Spleen (tissue), 11 donors: ENCODE measurements around the gene PHF20. TPM values are rescaled to one million over a fixed set of nuclear protein-coding genes. Genes with fewer than 3 reads are reported as not detected.
A peak's percentile ranks its signal among the peaks of the same experiment; 100 is the strongest.

Experiments
- DNase-seq: peaks from one replicate; pipeline ENCODE4 v3.0.0-alpha.2; 2020
- H3K27ac ChIP-seq, 8 donors: fragments of 200-600 bp; sonication (generic) in 7 of 8; 1 replicate in 4 of 8; 2 replicates in 4 of 8; pipeline versions ENCODE4 v1.5.0 to v1.8.0; 2016 to 2021; ENCODE audit warnings: inconsistent platforms in 4 of 8, mild to moderate bottlenecking in 4 of 8, moderate library complexity in 1 of 8
- H3K27me3 ChIP-seq, 7 donors: fragments of 200-600 bp; sonication (generic) in 6 of 7; replicated peaks in 1 of 7; 1 replicate in 4 of 7; 2 replicates in 3 of 7; pipeline versions ENCODE4 v1.5.0 to v1.8.0; 2016 to 2021; ENCODE audit warnings: inconsistent platforms in 3 of 7, mild to moderate bottlenecking in 1 of 7
- H3K36me3 ChIP-seq, 6 donors: fragments of 200-600 bp; sonication (generic) in 5 of 6; 1 replicate in 4 of 6; 2 replicates in 2 of 6; pipeline versions ENCODE4 v1.5.0 to v1.8.0; 2016 to 2021; ENCODE audit warnings: inconsistent platforms in 2 of 6
- H3K4me1 ChIP-seq, 6 donors: fragments of 200-600 bp; sonication (generic) in 5 of 6; 1 replicate in 3 of 6; 2 replicates in 3 of 6; pipeline versions ENCODE4 v1.5.0 to v1.8.0; 2016 to 2021; ENCODE audit warnings: inconsistent platforms in 3 of 6
- H3K4me3 ChIP-seq, 8 donors: fragments of 200-600 bp; sonication (generic) in 7 of 8; 1 replicate in 4 of 8; 2 replicates in 4 of 8; pipeline versions ENCODE4 v1.5.0 to v1.8.0; 2016 to 2021; ENCODE audit warnings: inconsistent platforms in 4 of 8, mild to moderate bottlenecking in 4 of 8, moderate library complexity in 2 of 8
- H3K9me3 ChIP-seq, 8 donors: fragments of 200-600 bp; sonication (generic) in 7 of 8; 1 replicate in 4 of 8; 2 replicates in 4 of 8; pipeline versions ENCODE4 v1.5.0 to v1.8.0; 2016 to 2021; ENCODE audit warnings: inconsistent platforms in 4 of 8
- CTCF ChIP-seq, 11 experiments: fragments of 200-600 bp in 7 of 11; fragments of 450-650 bp in 4 of 11; sonication (generic) in 4 of 11; IDR thresholded peaks in 8 of 11; conservative IDR thresholded peaks in 3 of 11; 1 replicate in 7 of 11; 2 replicates in 4 of 11; pipeline versions ENCODE4 v1.4.0 to v1.8.0; 2016 to 2021; ENCODE audit warnings: antibody characterized with exemption in 11 of 11, inconsistent platforms in 4 of 11, mild to moderate bottlenecking in 1 of 11
- POLR2A ChIP-seq, 3 donors: fragments of 450-650 bp; IDR thresholded peaks; one replicate each; pipeline ENCODE4 v1.5.1; 2017; ENCODE audit warnings: antibody characterized with exemption in 3 of 3, mild to moderate bottlenecking in 1 of 3
- POLR2AphosphoS5 ChIP-seq, 3 donors: sonication (generic); formaldehyde crosslinking; IDR thresholded peaks; one replicate each; pipeline ENCODE4 v1.5.1; 2017; ENCODE audit warnings: antibody characterized with exemption in 3 of 3
- WGBS, 5 donors: extraction: QIAGEN DNeasy Blood & Tissue Kit in 3 of 5; methylation state at CpG; one replicate each; pipeline versions ENCODE4 v1.1.5 to v1.1.7; 2013 to 2018; 5-methylcytosine and 5-hydroxymethylcytosine counted together
- intact Hi-C: fragments of 100-400 bp; cut with DNase I; formaldehyde crosslinking; loops from one replicate; pipeline ENCODE4 v1.15.0; 2023; ENCODE audit warnings: low total_unique reads
- polyA plus RNA-seq, 3 donors: library from polyadenylated mRNA; stranded (reverse); fragments of 200-250 nt; gene quantifications; one replicate each; pipeline ENCODE4 v1.2.1, GENCODE V29; 2013
- total RNA-seq, 7 donors: library from RNA; depleted of rRNA in 3 of 7; stranded (reverse); fragments of >200 nt in 3 of 7; fragmentation: NEBNext Ultra II Directional in 4 of 7; extraction: Animal tissue kit (Norgen Biotek cat#: 25700) in 4 of 7; gene quantifications; one replicate each; pipeline versions ENCODE4 v1.1.0 to v1.2.1, GENCODE V29; 2016 to 2021
- donor health status: healthy with polysubstance abuse.
- donor health status: DM: no; HTN: no; CAD: no; lungs with moderate emphysema.
- donor health status: DM: no; HTN: no; CAD: no.
- donor health status: Bipolar disorder and iron deficiency.
- donor health status: healthy.
- donor health status: DM: no; HTN: no; CAD: no.
- donor health status: DM: yes; HTN: yes; CAD: no.

PHF20 gene
- total and polyA plus RNA-seq, 10 donors, result 40.0 to 89.9 (median 57.4) TPM

GRCh38 chr20:35791821-35792220 lies 20.0 kb downstream of the PHF20 start:
- intact Hi-C loops, result no loop called here
- peaks cover 3 to 73% (median 38%) of the 10 kb centered on the region in 6 donors for H3K4me1 ChIP-seq
- H3K27ac ChIP-seq, result peak overlapping the region in 7 of 8 donors; percentile 2 to 80 (median 67)
- H3K4me3 ChIP-seq, result no peak overlapping the region
- no peaks in the 10 kb centered on the region for H3K27me3 ChIP-seq
- H3K9me3 ChIP-seq, result no peaks in the 10 kb centered on the region
- TF ChIP-seq CTCF (IDR thresholded peaks at IDR 0.05 in 8 of 11, conservative IDR thresholded peaks at IDR 0.05 in 3 of 11) (no peak), POLR2AphosphoS5 (IDR thresholded peaks at IDR 0.05) (peak in 1 of 3 donors; percentile 21)
- peaks cover 0 to 43% (median 3%) of the 10 kb centered on the region in 6 donors for H3K36me3 ChIP-seq
- WGBS, 5 donors, result 50 to 67% (median 55%) methylated on average over 3 of the region's 3 CpGs
- peak; percentile 21 for DNase-seq

- intact Hi-C loops, result no loop called here
- no peaks in the 10 kb centered on the region for H3K9me3 ChIP-seq
- WGBS, 5 donors, result 95 to 99% (median 98%) methylated on average over 4 of the region's 4 CpGs
- H3K36me3 ChIP-seq, result peaks cover 0 to 37% (median under 1%) of the 10 kb centered on the region in 6 donors
- DNase-seq, result no peak
- H3K4me1 ChIP-seq, result peaks cover 6 to 82% (median 45%) of the 10 kb centered on the region in 6 donors
- H3K27me3 ChIP-seq, result no peaks in the 10 kb centered on the region
- TF ChIP-seq POLR2A (IDR thresholded peaks at IDR 0.05) (no peak), CTCF (IDR thresholded peaks at IDR 0.05 in 8 of 11, conservative IDR thresholded peaks at IDR 0.05 in 3 of 11) (no peak), POLR2AphosphoS5 (IDR thresholded peaks at IDR 0.05) (no peak)
- peak overlapping the region in 3 of 8 donors; percentile 71 to 80 (median 77) for H3K27ac ChIP-seq
- no peak overlapping the region for H3K4me3 ChIP-seq
These were observed 20.9 kb downstream of the PHF20 start for GRCh38 chr20:35792740-35793139.

GRCh38 chr20:35796571-35796970 lies 24.8 kb downstream of the PHF20 start:
- WGBS, 5 donors, result 4 to 19% (median 7%) methylated on average over 2 of the region's 2 CpGs
- Histone ChIP-seq H3K27me3 (no peaks in the 10 kb centered on the region), H3K9me3 (no peaks in the 10 kb centered on the region), H3K27ac (peak overlapping the region; percentile 16 to 87 (median 76)), H3K4me1 (peaks cover 6 to 56% (median 39%) of the 10 kb centered on the region in 6 donors), H3K36me3 (peaks cover 0 to 38% (median 6%) of the 10 kb centered on the region in 6 donors), H3K4me3 (peak overlapping the region in 1 of 8 donors; percentile 19)
- TF ChIP-seq CTCF (IDR thresholded peaks at IDR 0.05 in 8 of 11, conservative IDR thresholded peaks at IDR 0.05 in 3 of 11) (no peak), POLR2AphosphoS5 (IDR thresholded peaks at IDR 0.05) (no peak), POLR2A (IDR thresholded peaks at IDR 0.05) (no peak)
- intact Hi-C loops, result no loop called here
- no peak for DNase-seq

GRCh38 chr20:35801865-35802264 lies 30.1 kb downstream of the PHF20 start:
- no peak overlapping the region for H3K4me3 ChIP-seq
- H3K4me1 ChIP-seq, result peaks cover 3 to 13% (median 5%) of the 10 kb centered on the region in 6 donors
- H3K36me3 ChIP-seq, result peaks cover 0 to 83% (median 46%) of the 10 kb centered on the region in 6 donors
- H3K27me3 ChIP-seq, result no peaks in the 10 kb centered on the region
- intact Hi-C loops, result no loop called here
- 74 to 94% (median 85%) methylated on average over 1 of the region's 1 CpG for WGBS, 5 donors
- no peak overlapping the region for H3K27ac ChIP-seq
- DNase-seq, result no peak
- H3K9me3 ChIP-seq, result no peaks in the 10 kb centered on the region
- TF ChIP-seq POLR2AphosphoS5 (IDR thresholded peaks at IDR 0.05), result no peak
- no peak for TF ChIP-seq POLR2A (IDR thresholded peaks at IDR 0.05)
